ENCODE data around the gene H2BK1.

- TF ChIP-seq CTCF (IDR thresholded peaks at IDR 0.05; ENCODE audit: low read length) (no peak), EZH2 (IDR thresholded peaks at IDR 0.05; ENCODE audit: borderline replicate concordance, low read length) (no peak)
These were observed 13.4 kb upstream of the H2BK1 start for GRCh38 chr7:151223728-151224127.
